ENCODE measurements around the gene THADA. TPM values are rescaled to one million over a fixed set of nuclear protein-coding genes. Genes with fewer than 3 reads are reported as not detected.
A peak's percentile ranks its signal among the peaks of the same experiment; 100 is the strongest.

Gene THADA
- polyA plus RNA-seq, 1 donor = 17.0 TPM

GRCh38 chr2:43224131-43224570 is 371.7 kb downstream of the THADA start:
- no peak for DNase-seq (ENCODE audit: low read depth)

GRCh38 chr2:43223521-43224001 is 372.3 kb downstream of the THADA start:
- no peak for DNase-seq (ENCODE audit: low read depth)

GRCh38 chr2:43222475-43223309 is 373.1 kb downstream of the THADA start:
- DNase-seq (ENCODE audit: low read depth) = no peak

- peak; percentile 98 for DNase-seq (ENCODE audit: low read depth)
Measured at GRCh38 chr2:43221763-43222474, 373.9 kb downstream of the THADA start.

- no peak for DNase-seq (ENCODE audit: low read depth)
Measured at GRCh38 chr2:43221124-43221762, 374.6 kb downstream of the THADA start.

- no peak for DNase-seq (ENCODE audit: low read depth)
Measured at GRCh38 chr2:43220760-43221123, 375.1 kb downstream of the THADA start.

- no peak for DNase-seq (ENCODE audit: low read depth)
Measured at GRCh38 chr2:43220229-43220751, 375.5 kb downstream of the THADA start.

GRCh38 chr2:43219383-43220228 is 376.2 kb downstream of the THADA start:
- DNase-seq (ENCODE audit: low read depth) = no peak

GRCh38 chr2:43218702-43219382 is 377.0 kb downstream of the THADA start:
- no peak for DNase-seq (ENCODE audit: low read depth)

- DNase-seq (ENCODE audit: low read depth) = no peak
Measured at GRCh38 chr2:43218155-43218701, 377.6 kb downstream of the THADA start.

GRCh38 chr2:43217228-43218154 is 378.3 kb downstream of the THADA start:
- no peak for DNase-seq (ENCODE audit: low read depth)

GRCh38 chr2:43216629-43217028 is 379.2 kb downstream of the THADA start:
- no peak for DNase-seq (ENCODE audit: low read depth)

GRCh38 chr2:43215673-43216255 is 380.1 kb downstream of the THADA start:
- no peak for DNase-seq (ENCODE audit: low read depth)

- DNase-seq (ENCODE audit: low read depth) = no peak
Measured at GRCh38 chr2:43214253-43214652, 381.6 kb downstream of the THADA start.

- DNase-seq (ENCODE audit: low read depth) = no peak
Measured at GRCh38 chr2:43212931-43213330, 382.9 kb downstream of the THADA start.

GRCh38 chr2:43212216-43212835 is 383.5 kb downstream of the THADA start:
- DNase-seq (ENCODE audit: low read depth) = no peak

GRCh38 chr2:43210467-43211303 is 385.2 kb downstream of the THADA start:
- DNase-seq (ENCODE audit: low read depth) = no peak

GRCh38 chr2:43210125-43210466 is 385.7 kb downstream of the THADA start:
- no peak for DNase-seq (ENCODE audit: low read depth)

All from forelimb muscle (tissue), 1 donor.